ENCODE results near the gene EPGN.

GRCh38 chr4:74297539-74297938, 10.7 kb upstream of the EPGN start:
- TF ChIP-seq ZBTB7A (tag by site-specific recombination; IDR thresholded peaks at IDR 0.05; ENCODE audit: low read depth) (no peak), REST (tag by site-specific recombination; IDR thresholded peaks at IDR 0.05) (no peak), ZBTB21 (tag by site-specific recombination; IDR thresholded peaks at IDR 0.05) (no peak), TSHZ1 (tag by site-specific recombination; IDR thresholded peaks at IDR 0.05; ENCODE audit: borderline replicate concordance) (no peak), CTCF (tag by site-specific recombination; IDR thresholded peaks at IDR 0.05) (no peak), ZNF37A (tag by site-specific recombination; IDR thresholded peaks at IDR 0.05) (no peak), ZNF132 (tag by site-specific recombination; IDR thresholded peaks at IDR 0.05; ENCODE audit: borderline replicate concordance) (no peak), ZNF549 (tag by site-specific recombination; IDR thresholded peaks at IDR 0.05) (no peak), ZNF274 (IDR thresholded peaks at IDR 0.05; ENCODE audit: low read length) (no peak), ZNF274 (tag by site-specific recombination; IDR thresholded peaks at IDR 0.05; ENCODE audit: borderline replicate concordance) (no peak), ZNF658 (tag by site-specific recombination; IDR thresholded peaks at IDR 0.05) (no peak), ZNF621 (tag by site-specific recombination; IDR thresholded peaks at IDR 0.05) (no peak), YY1 (tag by site-specific recombination; IDR thresholded peaks at IDR 0.05) (no peak), ZBTB26 (tag by site-specific recombination; optimal IDR thresholded peaks at IDR 0.05) (no peak)

All from HEK293 (cell line).